ENCODE results near the gene ZNF786.

Gene ZNF786

DNA sequence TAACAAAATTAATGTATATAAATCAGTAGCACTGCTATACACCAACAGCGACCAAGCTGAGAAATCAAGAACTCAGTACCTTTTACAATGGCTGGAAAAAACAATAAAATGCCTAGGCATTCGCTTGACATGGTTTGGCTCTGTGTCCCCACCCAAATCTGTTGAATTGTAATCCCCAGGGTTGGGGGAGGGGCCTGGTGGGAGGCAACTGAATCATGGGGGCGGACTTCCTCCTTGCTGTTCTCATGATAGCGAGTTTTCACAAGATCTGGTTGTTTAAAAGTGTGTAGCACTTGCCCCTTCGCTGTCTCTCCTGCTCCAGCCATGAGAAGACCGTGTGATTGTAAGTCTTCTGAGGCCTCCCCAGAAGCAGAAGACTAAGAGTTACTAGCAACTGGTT, 8.6 kb downstream of the ZNF786 start:
- TF ChIP-seq, protein P1, sequence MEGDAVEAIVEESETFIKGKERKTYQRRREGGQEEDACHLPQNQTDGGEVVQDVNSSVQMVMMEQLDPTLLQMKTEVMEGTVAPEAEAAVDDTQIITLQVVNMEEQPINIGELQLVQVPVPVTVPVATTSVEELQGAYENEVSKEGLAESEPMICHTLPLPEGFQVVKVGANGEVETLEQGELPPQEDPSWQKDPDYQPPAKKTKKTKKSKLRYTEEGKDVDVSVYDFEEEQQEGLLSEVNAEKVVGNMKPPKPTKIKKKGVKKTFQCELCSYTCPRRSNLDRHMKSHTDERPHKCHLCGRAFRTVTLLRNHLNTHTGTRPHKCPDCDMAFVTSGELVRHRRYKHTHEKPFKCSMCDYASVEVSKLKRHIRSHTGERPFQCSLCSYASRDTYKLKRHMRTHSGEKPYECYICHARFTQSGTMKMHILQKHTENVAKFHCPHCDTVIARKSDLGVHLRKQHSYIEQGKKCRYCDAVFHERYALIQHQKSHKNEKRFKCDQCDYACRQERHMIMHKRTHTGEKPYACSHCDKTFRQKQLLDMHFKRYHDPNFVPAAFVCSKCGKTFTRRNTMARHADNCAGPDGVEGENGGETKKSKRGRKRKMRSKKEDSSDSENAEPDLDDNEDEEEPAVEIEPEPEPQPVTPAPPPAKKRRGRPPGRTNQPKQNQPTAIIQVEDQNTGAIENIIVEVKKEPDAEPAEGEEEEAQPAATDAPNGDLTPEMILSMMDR (IDR thresholded peaks at IDR 0.05; ENCODE audit: extremely low read depth, missing control alignments) = no peak
- no peak for DNase-seq (ENCODE audit: low spot score)

DNA sequence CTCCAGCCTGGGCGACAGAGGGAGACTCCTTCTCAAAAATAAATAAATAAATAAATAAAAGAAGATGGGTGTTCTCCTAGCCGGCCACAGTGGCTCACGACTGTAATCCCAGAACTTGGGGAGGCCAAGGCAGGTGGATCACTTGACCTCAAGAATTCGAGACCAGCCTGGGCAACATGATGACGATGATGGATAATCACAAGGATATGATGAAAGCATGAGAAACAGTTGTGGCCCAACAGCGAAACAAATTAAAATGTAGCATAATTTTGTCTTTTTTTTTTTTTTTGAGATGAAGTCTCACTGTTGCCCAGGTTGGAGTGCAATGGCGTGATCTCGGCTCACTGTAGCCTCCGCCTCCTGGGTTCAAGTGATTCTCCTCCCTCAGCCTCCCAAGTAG, 12.9 kb downstream of the ZNF786 start:
- no peak for DNase-seq (ENCODE audit: low spot score)
- TF ChIP-seq, protein P1 (IDR thresholded peaks at IDR 0.05; ENCODE audit: extremely low read depth, missing control alignments) = no peak

DNA sequence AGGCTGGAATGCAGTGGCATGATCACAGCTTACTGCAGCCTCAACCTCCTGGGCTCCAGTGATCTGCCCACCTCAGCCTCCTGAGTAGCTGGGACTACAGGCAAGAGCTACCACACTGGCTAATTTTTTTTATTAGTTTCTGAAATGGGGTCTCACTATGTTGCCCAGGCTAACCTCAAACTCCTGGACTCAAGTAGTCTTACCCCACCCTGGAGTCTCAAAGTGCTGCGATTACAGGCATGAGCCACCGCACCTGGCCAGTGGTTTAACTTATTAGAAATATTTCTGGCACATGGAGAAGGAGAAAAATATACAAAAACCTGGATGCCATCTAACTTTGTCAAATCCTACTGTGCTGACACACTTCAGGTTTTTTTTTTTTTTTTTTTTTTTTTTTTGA, 15.2 kb downstream of the ZNF786 start:
- TF ChIP-seq, protein P1 (IDR thresholded peaks at IDR 0.05; ENCODE audit: extremely low read depth, missing control alignments) = no peak
- no peak for DNase-seq (ENCODE audit: low spot score)

DNA sequence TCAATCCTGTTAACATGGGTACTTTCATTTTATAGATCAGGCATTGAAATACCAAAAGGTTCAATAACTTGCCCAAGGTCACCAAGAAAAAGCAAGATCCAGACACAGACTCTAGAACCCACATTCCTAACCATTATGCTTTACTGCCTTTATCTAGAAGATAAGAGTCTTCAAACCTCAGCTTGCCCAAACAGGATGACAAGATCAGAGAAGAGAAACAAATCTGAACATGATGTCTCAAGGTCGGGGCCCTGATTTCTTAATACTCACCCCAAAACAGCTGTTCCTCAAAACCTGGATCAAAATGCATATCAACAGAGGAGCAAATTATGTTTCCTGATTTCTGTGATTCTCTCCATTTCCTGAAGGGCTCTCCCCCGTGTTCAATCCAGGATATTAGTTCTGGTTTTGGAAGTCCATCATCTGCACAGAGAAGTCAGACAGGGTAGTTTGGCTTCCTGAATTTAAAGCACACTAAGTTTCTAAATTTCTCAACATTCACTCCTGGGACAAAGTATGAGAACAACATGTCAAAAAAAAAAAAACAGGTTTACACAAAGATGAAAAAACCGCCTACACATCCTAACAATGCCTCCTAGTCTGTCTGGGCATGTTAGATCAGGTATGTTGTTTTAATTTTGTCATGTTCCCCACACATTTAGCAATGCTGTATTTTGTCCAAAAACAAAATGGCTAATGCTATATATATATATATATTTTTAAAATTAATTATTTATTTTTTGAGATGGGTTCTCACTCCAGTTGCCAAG, 16.2 kb downstream of the ZNF786 start:
- no peak for DNase-seq (ENCODE audit: low spot score)
- TF ChIP-seq, protein P1 (IDR thresholded peaks at IDR 0.05; ENCODE audit: extremely low read depth, missing control alignments) = no peak

DNA sequence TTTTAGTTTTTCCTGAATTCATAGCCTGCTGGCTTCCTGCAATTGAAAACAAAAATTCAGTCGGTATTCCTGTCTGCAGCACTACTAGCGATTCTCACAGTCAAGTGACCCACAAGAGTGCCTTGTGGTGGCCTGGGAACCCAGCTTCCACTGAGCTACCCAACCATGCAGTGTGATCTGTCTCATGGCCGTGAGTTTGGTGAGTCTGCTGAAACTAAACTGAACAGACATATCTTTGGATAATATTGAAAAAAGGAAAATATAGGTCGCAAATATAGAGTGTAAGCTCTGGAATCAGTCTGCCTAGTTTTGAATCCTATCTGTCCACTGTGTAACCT, 18.1 kb downstream of the ZNF786 start:
- DNase-seq (ENCODE audit: low spot score) = no peak
- TF ChIP-seq, protein P1 (IDR thresholded peaks at IDR 0.05; ENCODE audit: extremely low read depth, missing control alignments) = no peak

DNA sequence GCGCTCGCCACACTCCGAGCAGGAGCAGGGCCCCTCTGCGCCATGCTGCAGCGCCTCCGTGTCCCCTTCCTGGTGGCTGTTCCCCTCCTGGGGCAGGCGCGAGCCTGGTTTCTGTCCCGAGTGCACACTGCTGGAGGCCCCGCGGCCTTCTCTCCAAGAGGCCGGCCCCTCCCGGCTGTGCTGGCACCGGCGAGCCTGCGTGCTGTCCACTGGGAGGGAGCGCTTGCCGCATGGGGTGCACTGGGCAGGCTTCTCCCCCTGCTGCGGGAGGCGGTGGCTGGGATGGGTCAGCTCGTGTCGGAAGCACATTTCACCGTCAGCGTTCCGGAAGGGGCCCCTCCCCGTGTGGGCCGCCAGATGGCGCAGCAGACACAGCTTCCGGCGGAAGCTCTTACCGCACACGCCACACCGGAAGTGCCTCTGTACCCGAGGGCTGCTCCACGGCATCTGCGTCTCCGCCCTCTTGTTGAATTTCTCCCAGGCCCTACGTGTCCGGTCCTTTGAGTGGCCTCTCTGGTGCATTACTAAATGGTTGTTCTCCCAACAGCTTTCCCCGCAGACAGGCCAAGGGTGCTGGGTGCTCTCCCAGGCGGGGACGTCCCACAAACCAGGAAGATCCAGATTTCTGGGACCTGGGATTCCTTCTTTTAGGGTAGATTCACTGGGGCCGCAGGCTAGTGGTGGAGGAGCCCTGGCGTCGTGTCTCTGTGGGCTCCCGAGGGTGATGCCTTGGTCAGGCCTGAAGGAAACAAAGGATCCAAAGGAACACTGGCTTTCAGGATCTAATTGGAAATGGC, 18.7 kb downstream of the ZNF786 start:
- TF ChIP-seq, protein P1 (IDR thresholded peaks at IDR 0.05; ENCODE audit: extremely low read depth, missing control alignments) = peak; percentile 55
- DNase-seq (ENCODE audit: low spot score) = peak; percentile 60

DNA sequence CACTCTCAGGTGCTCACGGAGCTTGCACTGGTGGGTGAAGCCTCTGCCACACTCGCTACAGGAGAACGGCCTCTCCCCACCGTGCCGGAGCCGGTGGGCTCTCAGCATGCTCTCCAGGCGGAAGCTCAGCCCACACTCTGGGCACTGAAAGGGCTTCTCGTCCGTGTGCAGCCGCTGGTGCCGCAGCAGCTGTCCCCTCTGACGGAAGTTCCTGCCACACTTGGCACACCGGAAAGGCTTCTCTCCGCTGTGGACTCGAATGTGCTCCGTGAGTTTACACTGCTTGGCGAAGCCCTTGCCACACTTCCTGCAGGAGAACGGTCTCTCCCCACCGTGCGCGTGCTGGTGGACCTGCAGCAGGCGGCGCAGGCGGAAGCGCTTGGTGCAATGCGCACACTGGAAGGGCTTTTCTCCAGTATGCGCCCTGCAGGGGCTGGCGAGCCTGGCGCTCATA, 19.3 kb downstream of the ZNF786 start:
- DNase-seq (ENCODE audit: low spot score) = no peak

More for the DNA sequence above, 19.3 kb downstream of the ZNF786 start:
- TF ChIP-seq, protein P1 (IDR thresholded peaks at IDR 0.05; ENCODE audit: extremely low read depth, missing control alignments) = no peak
